Fibroblast of lung (primary cell): ENCODE data around the gene C21orf58.

Experiments used
- CTCF ChIP-seq, 2 donors: IDR thresholded peaks in 1 of 2; conservative IDR thresholded peaks in 1 of 2; 1 replicate in 1 of 2; 2 replicates in 1 of 2; pipeline ENCODE4 v1.5.1; 2011 to 2012; ENCODE audit warnings: low read length in 2 of 2, control low read depth in 1 of 2, inconsistent platforms in 1 of 2, low read depth in 1 of 2, mild to moderate bottlenecking in 1 of 2
- EZH2 ChIP-seq: IDR thresholded peaks from 2 replicates; pipeline ENCODE4 v1.5.1; 2012; ENCODE audit warnings: low read length, control low read depth, mild to moderate bottlenecking; ENCODE audit errors: missing control alignments

- TF ChIP-seq CTCF (conservative IDR thresholded peaks at IDR 0.05 in 1 of 2, IDR thresholded peaks at IDR 0.05 in 1 of 2; ENCODE audit: low read depth in 1 of 2, low read length in 2 of 2) (no peak), EZH2 (no peak)
Observed at GRCh38 chr21:46354046-46354445, 30.4 kb upstream of the C21orf58 start.
